GM12878 (cell line): ENCODE results near the gene SCNN1B. TPM values are rescaled to one million over a fixed set of nuclear protein-coding genes. Genes with fewer than 3 reads are reported as not detected.

Source experiments
- ATAC-seq: fragments of 200-7000 bp; cut with Tn5 transposase; 3 replicates; pipeline ENCODE4 v1.9.1; 2020; ENCODE audit warnings: mild to moderate bottlenecking, moderate library complexity
- BruUV-seq: library from RNA; stranded (reverse); fragments of 400-500 nt; replicated peaks from 2 replicates; lab custom pipeline; 2021; lab: Mats Ljungman, UMichigan
- CTCF ChIA-PET: fragments of 300-600 bp; sonication (Branson Sonifier 250); formaldehyde crosslinking; extraction: SDS; loops from one replicate; lab custom pipeline; 2021; ENCODE audit warnings: inconsistent platforms; lab: Yijun Ruan, JAX
- POLR2A ChIA-PET: fragments of 350-600 bp; formaldehyde crosslinking; extraction: SDS; loops from one replicate; lab custom pipeline; 2021; ENCODE audit warnings: inconsistent platforms; lab: Charles Lee
- RAD21 ChIA-PET: fragments of 300-600 bp; sonication (Branson Sonifier 250); formaldehyde crosslinking; loops from one replicate; lab custom pipeline; 2023; ENCODE audit warnings: antibody characterized with exemption; ENCODE audit not compliant: unreplicated experiment; lab: Charles Lee
- SMC1A ChIA-PET: fragments of 300-600 bp; sonication (Branson Sonifier 250); formaldehyde crosslinking; loops from one replicate; lab custom pipeline; 2023; ENCODE audit not compliant: unreplicated experiment, uncharacterized antibody; lab: Charles Lee
- DNase-seq: peaks from one replicate; pipeline ENCODE4 v3.0.0-alpha.2; 2011; ENCODE audit warnings: low read depth, low spot score
- FAIRE-seq: peaks from 3 replicates; lab custom pipeline; 2011; peaks lifted over from hg19 to GRCh38; lab: Jason Lieb, UNC
- H2AFZ ChIP-seq: 2 replicates; pipeline ENCODE4 v1.6.0; 2011; ENCODE audit warnings: low read depth, low read length, control low read depth; ENCODE audit not compliant: control insufficient read depth
- H3K27ac ChIP-seq: 2 replicates; pipeline ENCODE4 v1.5.1; 2011; ENCODE audit warnings: control low read depth; ENCODE audit not compliant: control insufficient read depth, insufficient read depth
- H3K27me3 ChIP-seq, 2 experiments: replicated peaks in 1 of 2; 2 replicates each; pipeline versions ENCODE4 v1.6.0 to v1.6.1; 2011; ENCODE audit warnings: low read length in 1 of 2; ENCODE audit not compliant: control insufficient read depth in 2 of 2, insufficient read depth in 2 of 2
- H3K36me3 ChIP-seq, 2 experiments: 2 replicates each; pipeline ENCODE4 v1.5.1; 2011; ENCODE audit warnings: low read length in 1 of 2; ENCODE audit not compliant: control insufficient read depth in 2 of 2, insufficient read depth in 2 of 2
- H3K4me1 ChIP-seq: 2 replicates; pipeline ENCODE4 v1.6.1; 2011; ENCODE audit warnings: mild to moderate bottlenecking, low read length, moderate library complexity, mixed read lengths; ENCODE audit not compliant: control insufficient read depth, insufficient read depth
- H3K4me2 ChIP-seq: 2 replicates; pipeline ENCODE4 v1.6.0; 2011; ENCODE audit warnings: control low read depth; ENCODE audit not compliant: control insufficient read depth, insufficient read depth
- H3K4me3 ChIP-seq: fragments of 200-600 bp; sonication (generic); 2 replicates; pipeline ENCODE4 v1.5.1; 2016
- H3K79me2 ChIP-seq: 2 replicates; pipeline ENCODE4 v1.6.0; 2011; ENCODE audit warnings: low read length; ENCODE audit not compliant: control insufficient read depth, insufficient read depth
- H3K9ac ChIP-seq: 2 replicates; pipeline ENCODE4 v1.8.0; 2011; ENCODE audit warnings: low read length, control low read depth, mixed read lengths; ENCODE audit not compliant: control insufficient read depth, insufficient read depth
- H3K9me3 ChIP-seq: replicated peaks from 3 replicates; pipeline ENCODE4 v1.5.1; 2011; ENCODE audit warnings: mild to moderate bottlenecking, low read length; ENCODE audit not compliant: control insufficient read depth, insufficient read depth
- H4K20me1 ChIP-seq: 2 replicates; pipeline ENCODE4 v1.6.0; 2011; ENCODE audit not compliant: control insufficient read depth, insufficient read depth
- BCL11A ChIP-seq: IDR thresholded peaks from 2 replicates; pipeline ENCODE4 v1.6.1; 2011; ENCODE audit warnings: low read depth, low read length
- CBFB ChIP-seq: IDR thresholded peaks from 2 replicates; pipeline ENCODE4 v1.6.1; 2016; ENCODE audit warnings: antibody characterized with exemption, low read depth
- CREM ChIP-seq: IDR thresholded peaks from 2 replicates; pipeline ENCODE4 v1.6.1; 2014; ENCODE audit warnings: antibody characterized with exemption, low read depth
- ETV6 ChIP-seq, 2 experiments: fragments of 450-650 bp in 1 of 2; IDR thresholded peaks in 1 of 2; conservative IDR thresholded peaks in 1 of 2; 2 replicates each; pipeline ENCODE4 v1.6.1; 2014; ENCODE audit warnings: antibody characterized with exemption in 1 of 2, borderline replicate concordance in 1 of 2, low read depth in 1 of 2, mild to moderate bottlenecking in 1 of 2, moderate library complexity in 1 of 2
- HDGF ChIP-seq: fragments of 450-650 bp; IDR thresholded peaks from 2 replicates; pipeline ENCODE4 v1.6.1; 2016; ENCODE audit warnings: antibody characterized with exemption
- NR2C2 ChIP-seq: IDR thresholded peaks from 2 replicates; pipeline ENCODE4 v1.6.1; 2011; ENCODE audit warnings: borderline replicate concordance, low read depth; ENCODE audit not compliant: control insufficient read depth, insufficient read length
- SMC3 ChIP-seq: IDR thresholded peaks from 2 replicates; pipeline ENCODE4 v1.6.1; 2011; ENCODE audit warnings: low read length, improper control_type of control experiment, borderline replicate concordance
- STAT1 ChIP-seq: fragments of 450-650 bp; conservative IDR thresholded peaks from 2 replicates; pipeline ENCODE4 v1.6.1; 2014; ENCODE audit warnings: antibody characterized with exemption, mild to moderate bottlenecking
- TCF7 ChIP-seq: IDR thresholded peaks from 2 replicates; pipeline ENCODE4 v1.6.1; 2014; ENCODE audit warnings: antibody characterized with exemption, borderline replicate concordance
- WGBS: methylation state at CpG from one replicate; pipeline ENCODE4 v1.1.6; 2016; ENCODE audit warnings: low lambda C conversion rate; ENCODE audit not compliant: insufficient replicate concordance, insufficient coverage; ENCODE audit errors: missing lambda C conversion rate; 5-methylcytosine and 5-hydroxymethylcytosine counted together
- in situ Hi-C: fragments of 300-500 bp; cut with MboI; formaldehyde crosslinking; loops from 9 replicates; pipeline ENCODE4 v1.14.3; 2018; ENCODE audit warnings: mixed read lengths
- intact Hi-C: fragments of 100-400 bp; cut with micrococcal nuclease; formaldehyde crosslinking; loops from one replicate; pipeline ENCODE4 v1.14.2; 2022; ENCODE audit not compliant: unreplicated experiment
- polyA plus RNA-seq, 11 experiments: library from polyadenylated mRNA; depleted of rRNA in 4 of 11; unstranded in 6 of 11; stranded (reverse) in 5 of 11; fragments of >200 nt; fragmentation: Nextera tagmentation in 4 of 11; fragmentation: Illumina TruSeq in 1 of 11; extraction: Ambion mirVana in 4 of 11; extraction: Trizol in 1 of 11; gene quantifications; 1 replicate in 1 of 11; 2 replicates in 10 of 11; pipeline versions ENCODE4 v1.2.1 to v1.2.3, GENCODE V29; 2011 to 2016; ENCODE audit warnings: inconsistent platforms in 2 of 11, missing spikeins in 2 of 11, low read depth in 1 of 11
- total RNA-seq, 4 experiments: library from RNA; depleted of rRNA in 3 of 4; stranded (reverse); fragments of >200 nt in 3 of 4; fragmentation: Illumina TruSeq in 1 of 4; extraction: Trizol in 1 of 4; gene quantifications; 2 replicates each; pipeline versions ENCODE4 v1.2.1 to v1.2.3, GENCODE V29; 2013 to 2021
- TF ChIP-seq, protein P1 (sequence below): fragments of 450-650 bp; IDR thresholded peaks from 2 replicates; pipeline ENCODE4 v1.6.1; 2014; ENCODE audit warnings: mild to moderate bottlenecking
- TF ChIP-seq, protein P2 (sequence below): fragments of 150-350 bp; IDR thresholded peaks from 2 replicates; pipeline ENCODE4 v1.6.1; 2016; ENCODE audit warnings: low read depth, low read length
- TF ChIP-seq, protein P3 (sequence below): IDR thresholded peaks from 2 replicates; pipeline ENCODE4 v1.6.1; 2012; ENCODE audit warnings: improper control_type of control experiment, low read depth, low read length; ENCODE audit not compliant: insufficient replicate concordance

SCNN1B gene
- total and polyA plus RNA-seq, 10 of the 15 experiments (the other 5 are each of a cell fraction or from before 2014, with no cell fraction given) = 0.28 to 1.5 (median 0.64) TPM

DNA sequence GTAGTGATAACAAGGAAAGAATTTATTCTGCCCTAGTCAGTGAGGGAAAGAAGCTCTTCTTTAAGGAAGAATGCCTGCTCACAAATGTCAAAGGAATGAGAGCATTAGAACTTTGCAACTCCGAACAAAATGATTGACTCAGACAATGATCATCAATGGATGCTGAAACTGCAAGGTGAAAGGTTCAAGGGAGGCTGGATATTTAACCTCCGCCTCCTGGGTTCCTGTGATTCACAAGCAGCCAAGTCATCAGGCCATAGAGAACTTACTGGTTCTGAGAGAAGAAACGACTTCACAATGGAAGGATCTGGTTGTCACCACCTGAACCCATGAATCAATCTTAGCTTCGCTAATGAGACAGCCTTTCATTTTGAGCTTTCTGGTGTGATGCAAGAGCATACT lies 16.0 kb upstream of the SCNN1B start:
- H3K9me3 ChIP-seq = peaks cover 10% of the 10 kb centered on the region; the same call in 2 of the 3 replicates
- 67% methylated on average over 4 of the region's 4 CpGs for WGBS
- no peaks in the 10 kb centered on the region for H3K27me3 ChIP-seq
- H3K36me3 ChIP-seq = no peaks in the 10 kb centered on the region
- no TSS peak for BruUV-seq
- FAIRE-seq (no peak), DNase-seq (no peak), ATAC-seq (no peak)
- ChIA-PET SMC1A (interaction anchor here (1.2 to 1.4 kb wide), 3 partner anchors 29 to 148 kb away, joined by 3 read pairs; partner anchors contain the start of gene SCNN1G), POLR2A (interaction anchor here (1.0 to 1.4 kb wide), 2 partner anchors 21 to 51 kb away, joined by 3 to 4 read pairs; no protein-coding TSS in a partner anchor), RAD21 (no interaction called here), CTCF (interaction anchor here (0.8 to 1.7 kb wide), 5 partner anchors 8 to 149 kb away, joined by 3 to 5 read pairs (median 4); partner anchors contain the start of gene SCNN1G)
- H4K20me1 ChIP-seq = no peaks in the 10 kb centered on the region
- H3K4me3 ChIP-seq = no peak overlapping the region
- no peak overlapping the region for H3K27ac ChIP-seq
- in situ Hi-C loops (no loop called here), intact Hi-C loops (no loop called here)
- H3K4me1 ChIP-seq = peaks cover 11% of the 10 kb centered on the region
- TF ChIP-seq TCF7 = no peak
- no peak for TF ChIP-seq NR2C2
- no peak for TF ChIP-seq CREM
- no peak for TF ChIP-seq SMC3
- TF ChIP-seq, protein P1, sequence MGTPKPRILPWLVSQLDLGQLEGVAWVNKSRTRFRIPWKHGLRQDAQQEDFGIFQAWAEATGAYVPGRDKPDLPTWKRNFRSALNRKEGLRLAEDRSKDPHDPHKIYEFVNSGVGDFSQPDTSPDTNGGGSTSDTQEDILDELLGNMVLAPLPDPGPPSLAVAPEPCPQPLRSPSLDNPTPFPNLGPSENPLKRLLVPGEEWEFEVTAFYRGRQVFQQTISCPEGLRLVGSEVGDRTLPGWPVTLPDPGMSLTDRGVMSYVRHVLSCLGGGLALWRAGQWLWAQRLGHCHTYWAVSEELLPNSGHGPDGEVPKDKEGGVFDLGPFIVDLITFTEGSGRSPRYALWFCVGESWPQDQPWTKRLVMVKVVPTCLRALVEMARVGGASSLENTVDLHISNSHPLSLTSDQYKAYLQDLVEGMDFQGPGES = no peak
- TF ChIP-seq, protein P2, sequence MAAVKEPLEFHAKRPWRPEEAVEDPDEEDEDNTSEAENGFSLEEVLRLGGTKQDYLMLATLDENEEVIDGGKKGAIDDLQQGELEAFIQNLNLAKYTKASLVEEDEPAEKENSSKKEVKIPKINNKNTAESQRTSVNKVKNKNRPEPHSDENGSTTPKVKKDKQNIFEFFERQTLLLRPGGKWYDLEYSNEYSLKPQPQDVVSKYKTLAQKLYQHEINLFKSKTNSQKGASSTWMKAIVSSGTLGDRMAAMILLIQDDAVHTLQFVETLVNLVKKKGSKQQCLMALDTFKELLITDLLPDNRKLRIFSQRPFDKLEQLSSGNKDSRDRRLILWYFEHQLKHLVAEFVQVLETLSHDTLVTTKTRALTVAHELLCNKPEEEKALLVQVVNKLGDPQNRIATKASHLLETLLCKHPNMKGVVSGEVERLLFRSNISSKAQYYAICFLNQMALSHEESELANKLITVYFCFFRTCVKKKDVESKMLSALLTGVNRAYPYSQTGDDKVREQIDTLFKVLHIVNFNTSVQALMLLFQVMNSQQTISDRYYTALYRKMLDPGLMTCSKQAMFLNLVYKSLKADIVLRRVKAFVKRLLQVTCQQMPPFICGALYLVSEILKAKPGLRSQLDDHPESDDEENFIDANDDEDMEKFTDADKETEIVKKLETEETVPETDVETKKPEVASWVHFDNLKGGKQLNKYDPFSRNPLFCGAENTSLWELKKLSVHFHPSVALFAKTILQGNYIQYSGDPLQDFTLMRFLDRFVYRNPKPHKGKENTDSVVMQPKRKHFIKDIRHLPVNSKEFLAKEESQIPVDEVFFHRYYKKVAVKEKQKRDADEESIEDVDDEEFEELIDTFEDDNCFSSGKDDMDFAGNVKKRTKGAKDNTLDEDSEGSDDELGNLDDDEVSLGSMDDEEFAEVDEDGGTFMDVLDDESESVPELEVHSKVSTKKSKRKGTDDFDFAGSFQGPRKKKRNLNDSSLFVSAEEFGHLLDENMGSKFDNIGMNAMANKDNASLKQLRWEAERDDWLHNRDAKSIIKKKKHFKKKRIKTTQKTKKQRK = no peak
- TF ChIP-seq STAT1 = no peak
- no peak for TF ChIP-seq BCL11A
- no peak for TF ChIP-seq HDGF
- TF ChIP-seq, protein P3, sequence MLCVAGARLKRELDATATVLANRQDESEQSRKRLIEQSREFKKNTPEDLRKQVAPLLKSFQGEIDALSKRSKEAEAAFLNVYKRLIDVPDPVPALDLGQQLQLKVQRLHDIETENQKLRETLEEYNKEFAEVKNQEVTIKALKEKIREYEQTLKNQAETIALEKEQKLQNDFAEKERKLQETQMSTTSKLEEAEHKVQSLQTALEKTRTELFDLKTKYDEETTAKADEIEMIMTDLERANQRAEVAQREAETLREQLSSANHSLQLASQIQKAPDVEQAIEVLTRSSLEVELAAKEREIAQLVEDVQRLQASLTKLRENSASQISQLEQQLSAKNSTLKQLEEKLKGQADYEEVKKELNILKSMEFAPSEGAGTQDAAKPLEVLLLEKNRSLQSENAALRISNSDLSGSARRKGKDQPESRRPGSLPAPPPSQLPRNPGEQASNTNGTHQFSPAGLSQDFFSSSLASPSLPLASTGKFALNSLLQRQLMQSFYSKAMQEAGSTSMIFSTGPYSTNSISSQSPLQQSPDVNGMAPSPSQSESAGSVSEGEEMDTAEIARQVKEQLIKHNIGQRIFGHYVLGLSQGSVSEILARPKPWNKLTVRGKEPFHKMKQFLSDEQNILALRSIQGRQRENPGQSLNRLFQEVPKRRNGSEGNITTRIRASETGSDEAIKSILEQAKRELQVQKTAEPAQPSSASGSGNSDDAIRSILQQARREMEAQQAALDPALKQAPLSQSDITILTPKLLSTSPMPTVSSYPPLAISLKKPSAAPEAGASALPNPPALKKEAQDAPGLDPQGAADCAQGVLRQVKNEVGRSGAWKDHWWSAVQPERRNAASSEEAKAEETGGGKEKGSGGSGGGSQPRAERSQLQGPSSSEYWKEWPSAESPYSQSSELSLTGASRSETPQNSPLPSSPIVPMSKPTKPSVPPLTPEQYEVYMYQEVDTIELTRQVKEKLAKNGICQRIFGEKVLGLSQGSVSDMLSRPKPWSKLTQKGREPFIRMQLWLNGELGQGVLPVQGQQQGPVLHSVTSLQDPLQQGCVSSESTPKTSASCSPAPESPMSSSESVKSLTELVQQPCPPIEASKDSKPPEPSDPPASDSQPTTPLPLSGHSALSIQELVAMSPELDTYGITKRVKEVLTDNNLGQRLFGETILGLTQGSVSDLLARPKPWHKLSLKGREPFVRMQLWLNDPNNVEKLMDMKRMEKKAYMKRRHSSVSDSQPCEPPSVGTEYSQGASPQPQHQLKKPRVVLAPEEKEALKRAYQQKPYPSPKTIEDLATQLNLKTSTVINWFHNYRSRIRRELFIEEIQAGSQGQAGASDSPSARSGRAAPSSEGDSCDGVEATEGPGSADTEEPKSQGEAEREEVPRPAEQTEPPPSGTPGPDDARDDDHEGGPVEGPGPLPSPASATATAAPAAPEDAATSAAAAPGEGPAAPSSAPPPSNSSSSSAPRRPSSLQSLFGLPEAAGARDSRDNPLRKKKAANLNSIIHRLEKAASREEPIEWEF = no peak
- no peak for TF ChIP-seq CBFB
- no peak for TF ChIP-seq ETV6 (conservative IDR thresholded peaks at IDR 0.05 in 1 of 2, IDR thresholded peaks at IDR 0.05 in 1 of 2; ENCODE audit: borderline replicate concordance in 1 of 2, low read depth in 1 of 2)
- no peak overlapping the region for H2AFZ ChIP-seq
- H3K4me2 ChIP-seq = no peak overlapping the region
- H3K9ac ChIP-seq = no peak overlapping the region
- H3K79me2 ChIP-seq = no peaks in the 10 kb centered on the region
